Liver (tissue), 3 donors: ENCODE results near the gene LRRTM4.

Source experiments
- REST ChIP-seq: IDR thresholded peaks from 2 replicates; pipeline ENCODE4 v1.6.1; 2016; ENCODE audit warnings: antibody characterized with exemption, mild to moderate bottlenecking
- SP1 ChIP-seq: IDR thresholded peaks from 2 replicates; pipeline ENCODE4 v1.6.1; 2018; ENCODE audit warnings: antibody characterized with exemption, mild to moderate bottlenecking
- TF ChIP-seq, protein P1 (sequence below): fragments of 150-350 bp; IDR thresholded peaks from 2 replicates; pipeline ENCODE4 v1.5.1; 2017; ENCODE audit warnings: improper control_type of control experiment, low read depth, low read length; ENCODE audit not compliant: missing input control
- donor health status: healthy.
- donor health status: healthy.

DNA sequence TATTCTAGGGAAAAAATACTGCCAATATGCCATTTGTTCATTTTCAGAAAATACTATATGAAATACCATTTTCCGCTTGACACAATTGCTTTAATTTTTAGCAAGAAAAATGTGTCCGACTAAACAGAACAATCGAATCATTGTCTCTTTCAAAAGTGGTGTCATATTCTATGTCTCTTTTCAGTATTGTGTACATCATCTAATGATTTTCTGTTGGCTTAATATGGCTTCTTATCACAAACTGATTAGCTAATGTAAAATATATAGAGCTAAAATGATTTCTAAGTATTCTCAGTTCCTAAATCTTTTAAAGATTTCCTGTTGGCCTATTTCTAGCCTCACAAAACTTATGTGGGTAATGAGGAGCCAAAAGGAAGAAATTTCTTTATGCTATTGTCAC lies 436.6 kb downstream of the LRRTM4 start:
- TF ChIP-seq, protein P1, sequence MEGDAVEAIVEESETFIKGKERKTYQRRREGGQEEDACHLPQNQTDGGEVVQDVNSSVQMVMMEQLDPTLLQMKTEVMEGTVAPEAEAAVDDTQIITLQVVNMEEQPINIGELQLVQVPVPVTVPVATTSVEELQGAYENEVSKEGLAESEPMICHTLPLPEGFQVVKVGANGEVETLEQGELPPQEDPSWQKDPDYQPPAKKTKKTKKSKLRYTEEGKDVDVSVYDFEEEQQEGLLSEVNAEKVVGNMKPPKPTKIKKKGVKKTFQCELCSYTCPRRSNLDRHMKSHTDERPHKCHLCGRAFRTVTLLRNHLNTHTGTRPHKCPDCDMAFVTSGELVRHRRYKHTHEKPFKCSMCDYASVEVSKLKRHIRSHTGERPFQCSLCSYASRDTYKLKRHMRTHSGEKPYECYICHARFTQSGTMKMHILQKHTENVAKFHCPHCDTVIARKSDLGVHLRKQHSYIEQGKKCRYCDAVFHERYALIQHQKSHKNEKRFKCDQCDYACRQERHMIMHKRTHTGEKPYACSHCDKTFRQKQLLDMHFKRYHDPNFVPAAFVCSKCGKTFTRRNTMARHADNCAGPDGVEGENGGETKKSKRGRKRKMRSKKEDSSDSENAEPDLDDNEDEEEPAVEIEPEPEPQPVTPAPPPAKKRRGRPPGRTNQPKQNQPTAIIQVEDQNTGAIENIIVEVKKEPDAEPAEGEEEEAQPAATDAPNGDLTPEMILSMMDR, result no peak
- no peak for TF ChIP-seq SP1
- no peak for TF ChIP-seq REST
